OCI-LY3 (cell line): ENCODE data around the gene RASA1.

ENCODE experiments used
- H2AFZ ChIP-seq: fragments of 200-600, 300-600 bp; shearing (Covaris generic); 2 replicates; pipeline ENCODE4 v1.6.0; 2014; ENCODE audit warnings: antibody characterized with exemption, low read depth, low read length
- H3K27ac ChIP-seq: fragments of 200-600, 300-600 bp; sonication (generic); 2 replicates; pipeline ENCODE4 v1.5.1; 2014; ENCODE audit warnings: mild to moderate bottlenecking, low read length, moderate library complexity, mixed read lengths
- H3K27me3 ChIP-seq: fragments of 200-600, 300-600 bp; sonication (generic); 2 replicates; pipeline ENCODE4 v1.6.1; 2014; ENCODE audit warnings: low read depth, low read length, mixed read lengths
- H3K36me3 ChIP-seq: fragments of 200-600, 300-600 bp; sonication (generic); replicated peaks from 2 replicates; pipeline ENCODE3; 2014; ENCODE audit warnings: low read depth, low read length, mixed read lengths
- H3K4me1 ChIP-seq: fragments of 300-600, 200-600 bp; sonication (generic); 2 replicates; pipeline ENCODE4 v1.6.1; 2014; ENCODE audit warnings: low read length, mixed read lengths
- H3K4me2 ChIP-seq: fragments of 200-600, 300-600 bp; sonication (generic); 2 replicates; pipeline ENCODE4 v1.6.1; 2014; ENCODE audit warnings: low read length, mixed read lengths
- H3K4me3 ChIP-seq: fragments of 300-600, 200-600 bp; sonication (generic); 2 replicates; pipeline ENCODE4 v1.5.1; 2014; ENCODE audit warnings: antibody characterized with exemption, mild to moderate bottlenecking, low read length, moderate library complexity
- H3K79me2 ChIP-seq: fragments of 300-600, 200-600 bp; shearing (Covaris generic); 2 replicates; pipeline ENCODE4 v1.6.1; 2014; ENCODE audit warnings: mild to moderate bottlenecking, low read length, mixed read lengths
- H3K9ac ChIP-seq: fragments of 300-600, 200-600 bp; shearing (Covaris generic); 2 replicates; pipeline ENCODE4 v1.6.0; 2014; ENCODE audit warnings: mild to moderate bottlenecking, low read length, moderate library complexity
- H3K9me3 ChIP-seq: fragments of 200-600, 300-600 bp; shearing (Covaris generic); 2 replicates; pipeline ENCODE4 v1.6.1; 2014; ENCODE audit warnings: low read length, mixed read lengths; ENCODE audit not compliant: insufficient read depth
- H4K20me1 ChIP-seq: fragments of 200-600, 300-600 bp; sonication (generic); 2 replicates; pipeline ENCODE4 v1.6.1; 2016; ENCODE audit warnings: low read length, mixed read lengths; ENCODE audit not compliant: insufficient read depth
- CTCF ChIP-seq: fragments of 200-600, 300-600 bp; sonication (generic); IDR thresholded peaks from 2 replicates; pipeline ENCODE4 v1.5.1; 2014; ENCODE audit warnings: antibody characterized with exemption, low read length, low read depth
- EZH2phosphoT487 ChIP-seq: fragments of 200-600 bp; shearing (Covaris generic); IDR thresholded peaks from 2 replicates; pipeline ENCODE4 v1.6.1; 2018; ENCODE audit warnings: antibody characterized with exemption, mixed run types, low read depth

The RASA1 gene

GRCh38 chr5:87241555-87241954, 26.1 kb upstream of the RASA1 start:
- Histone ChIP-seq H3K4me1 (no peaks in the 10 kb centered on the region), H3K9me3 (no peaks in the 10 kb centered on the region), H3K27me3 (no peaks in the 10 kb centered on the region), H3K27ac (no peak overlapping the region), H4K20me1 (no peaks in the 10 kb centered on the region), H3K9ac (no peak overlapping the region), H3K36me3 (no peaks in the 10 kb centered on the region), H3K79me2 (no peaks in the 10 kb centered on the region), H2AFZ (no peak overlapping the region), H3K4me3 (no peak overlapping the region), H3K4me2 (no peak overlapping the region)
- TF ChIP-seq EZH2phosphoT487 = no peak
- no peak for TF ChIP-seq CTCF

GRCh38 chr5:87242242-87242641, 25.4 kb upstream of the RASA1 start:
- Histone ChIP-seq H4K20me1 (no peaks in the 10 kb centered on the region), H3K4me3 (no peak overlapping the region), H3K79me2 (no peaks in the 10 kb centered on the region), H3K9ac (no peak overlapping the region), H3K4me1 (no peaks in the 10 kb centered on the region), H3K4me2 (no peak overlapping the region), H3K27ac (no peak overlapping the region), H3K36me3 (no peaks in the 10 kb centered on the region), H3K9me3 (no peaks in the 10 kb centered on the region), H2AFZ (no peak overlapping the region), H3K27me3 (no peaks in the 10 kb centered on the region)
- TF ChIP-seq CTCF (no peak), EZH2phosphoT487 (no peak)

- H3K4me1 ChIP-seq = no peaks in the 10 kb centered on the region
- no peak overlapping the region for H3K4me2 ChIP-seq
- TF ChIP-seq CTCF (no peak), EZH2phosphoT487 (no peak)
- H4K20me1 ChIP-seq = no peaks in the 10 kb centered on the region
- H3K79me2 ChIP-seq = no peaks in the 10 kb centered on the region
- H3K27me3 ChIP-seq = no peaks in the 10 kb centered on the region
- no peak overlapping the region for H2AFZ ChIP-seq
- no peak overlapping the region for H3K9ac ChIP-seq
- no peak overlapping the region for H3K27ac ChIP-seq
- H3K36me3 ChIP-seq = no peaks in the 10 kb centered on the region
- H3K4me3 ChIP-seq = no peak overlapping the region
- H3K9me3 ChIP-seq = no peaks in the 10 kb centered on the region
Observed at GRCh38 chr5:87243161-87243844, 24.4 kb upstream of the RASA1 start.

- Histone ChIP-seq H3K4me3 (no peak overlapping the region), H4K20me1 (no peaks in the 10 kb centered on the region)
- TF ChIP-seq EZH2phosphoT487 = no peak
- TF ChIP-seq CTCF = no peak
Observed at GRCh38 chr5:87245451-87245850, 22.2 kb upstream of the RASA1 start.

More at GRCh38 chr5:87245451-87245850, 22.2 kb upstream of the RASA1 start:
- no peaks in the 10 kb centered on the region for H3K36me3 ChIP-seq
- no peak overlapping the region for H3K27ac ChIP-seq
- no peak overlapping the region for H3K4me2 ChIP-seq
- H3K9me3 ChIP-seq = no peaks in the 10 kb centered on the region
- H2AFZ ChIP-seq = no peak overlapping the region
- H3K9ac ChIP-seq = no peak overlapping the region
- H3K4me1 ChIP-seq = no peaks in the 10 kb centered on the region
- no peaks in the 10 kb centered on the region for H3K79me2 ChIP-seq
- H3K27me3 ChIP-seq = no peaks in the 10 kb centered on the region
